Kidney glomerular epithelial cell (primary cell): ENCODE results near the gene PRDM15.

Experiments used
- DNase-seq: peaks from one replicate; lab custom pipeline; 2025; lab: John Stamatoyannopoulos, UW

PRDM15 gene

DNA sequence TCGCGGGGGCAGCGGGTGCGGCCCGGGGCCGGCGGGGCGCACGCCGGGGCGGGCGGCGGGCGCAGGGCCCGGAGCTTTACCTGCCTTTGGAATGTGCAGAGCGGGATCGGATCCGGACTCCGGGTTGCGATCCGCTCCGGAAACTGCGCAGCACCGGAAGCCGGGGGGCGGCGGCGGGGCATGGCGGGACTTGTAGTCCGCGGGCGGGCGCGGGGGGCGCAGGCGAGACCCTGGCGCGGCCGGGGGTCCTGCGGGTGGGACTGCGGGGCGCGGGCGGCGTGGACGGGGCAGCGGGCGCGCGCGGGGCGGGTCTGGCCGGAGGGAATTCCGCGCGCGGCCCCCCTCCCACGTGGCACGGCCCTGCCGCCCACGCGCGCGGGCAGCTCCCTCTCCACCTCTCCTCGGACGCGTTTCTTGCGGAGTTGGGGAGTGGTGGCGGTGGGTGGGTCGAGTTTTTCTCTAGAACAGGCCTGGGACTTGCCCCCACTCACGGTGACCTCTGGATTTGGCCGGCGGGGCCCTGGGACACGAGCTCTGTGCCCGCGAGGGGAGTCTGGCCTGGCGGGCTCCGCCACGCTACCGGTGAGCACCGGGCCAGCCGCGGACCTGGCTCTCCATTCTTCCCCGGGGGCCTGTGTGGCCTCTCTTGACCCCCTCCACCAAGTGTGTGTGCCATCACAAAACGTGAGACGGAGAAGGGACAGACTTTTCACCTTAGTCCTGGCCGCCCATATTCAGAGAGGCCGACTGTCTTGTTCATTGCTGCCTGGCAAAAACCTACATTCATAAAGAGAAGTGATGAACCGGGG is at the start of gene PRDM15:
Gene PRDM15, minus strand, starts transcription at position 155 of the 809 bp plus-strand sequence. CDS start 18,981 bp downstream, outside the sequence.
- peak; percentile 50 for DNase-seq

GRCh38 chr21:41928621-41929220 is 49.6 kb upstream of the PRDM15 start:
- no peak for DNase-seq

DNA sequence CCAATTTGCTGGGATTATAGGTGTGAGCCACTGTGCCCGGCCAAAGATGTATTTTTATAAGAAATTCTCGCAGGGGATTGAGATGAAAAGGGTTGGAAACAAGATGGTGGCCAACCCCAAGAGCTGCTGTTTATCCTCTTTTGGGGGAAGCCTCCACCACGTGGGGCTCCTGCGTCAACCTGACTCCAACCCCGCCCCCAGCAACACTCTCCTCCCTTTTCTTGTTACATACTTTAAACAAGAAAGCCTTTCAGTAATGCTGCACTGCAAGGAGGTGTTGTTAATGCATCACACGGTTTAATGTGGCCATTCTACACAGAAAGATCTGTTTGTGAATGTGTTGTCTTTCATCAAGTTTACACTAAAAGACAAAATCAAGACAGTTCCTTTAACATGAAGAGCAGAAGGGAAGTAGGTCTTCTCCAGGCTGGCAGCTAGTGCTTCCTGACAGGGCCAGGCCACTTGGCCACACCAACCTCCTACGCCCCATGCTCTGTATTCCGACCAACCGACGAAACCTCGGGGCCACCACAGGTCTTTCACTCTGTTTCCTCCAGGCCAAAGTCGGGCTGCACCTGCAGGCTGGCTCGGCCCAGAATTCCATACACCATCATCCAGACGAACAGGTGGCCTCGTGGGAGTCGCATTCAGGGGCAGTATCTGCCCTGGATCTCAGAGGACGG is 48.7 kb upstream of the PRDM15 start:
- no peak for DNase-seq

GRCh38 chr21:41926807-41927171 is 47.6 kb upstream of the PRDM15 start:
- no peak for DNase-seq

DNA sequence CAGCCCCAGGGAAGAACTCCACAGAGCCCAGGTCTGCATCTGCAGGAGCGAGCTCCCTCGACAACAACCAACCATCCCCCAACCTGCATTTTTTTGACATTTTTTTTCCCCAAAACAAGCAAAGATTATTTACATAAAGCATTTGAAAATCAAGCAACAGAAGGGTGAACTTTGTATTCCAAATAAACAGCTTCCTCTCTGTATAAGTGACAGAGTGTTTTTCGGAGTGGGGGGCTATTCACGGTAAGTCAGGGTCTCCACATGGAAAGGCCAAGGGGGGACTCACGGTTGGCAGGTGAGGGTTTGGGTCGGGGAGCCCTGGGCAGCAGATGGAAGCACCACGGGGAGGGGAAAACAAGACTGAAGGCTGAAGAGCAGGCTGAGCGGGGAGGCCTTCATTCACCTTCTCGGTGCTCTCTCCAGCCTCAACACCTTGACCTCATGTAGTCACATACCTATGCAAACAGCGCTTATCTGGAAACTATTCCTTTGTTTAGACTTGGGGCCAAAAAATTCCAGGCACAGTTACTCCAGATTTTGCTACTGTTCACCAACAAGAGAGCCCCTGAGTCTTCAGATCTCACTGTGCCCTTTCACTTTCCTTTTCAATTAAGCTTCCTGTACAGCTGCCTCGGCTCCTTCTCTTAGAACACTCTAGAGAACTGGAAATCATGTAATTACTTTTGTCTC is 47.1 kb upstream of the PRDM15 start:
- DNase-seq: peak; percentile 42

GRCh38 chr21:41925767-41926116 is 46.6 kb upstream of the PRDM15 start:
- DNase-seq: no peak

- DNase-seq: no peak
Observed at GRCh38 chr21:41924368-41924754, 45.2 kb upstream of the PRDM15 start.

DNA sequence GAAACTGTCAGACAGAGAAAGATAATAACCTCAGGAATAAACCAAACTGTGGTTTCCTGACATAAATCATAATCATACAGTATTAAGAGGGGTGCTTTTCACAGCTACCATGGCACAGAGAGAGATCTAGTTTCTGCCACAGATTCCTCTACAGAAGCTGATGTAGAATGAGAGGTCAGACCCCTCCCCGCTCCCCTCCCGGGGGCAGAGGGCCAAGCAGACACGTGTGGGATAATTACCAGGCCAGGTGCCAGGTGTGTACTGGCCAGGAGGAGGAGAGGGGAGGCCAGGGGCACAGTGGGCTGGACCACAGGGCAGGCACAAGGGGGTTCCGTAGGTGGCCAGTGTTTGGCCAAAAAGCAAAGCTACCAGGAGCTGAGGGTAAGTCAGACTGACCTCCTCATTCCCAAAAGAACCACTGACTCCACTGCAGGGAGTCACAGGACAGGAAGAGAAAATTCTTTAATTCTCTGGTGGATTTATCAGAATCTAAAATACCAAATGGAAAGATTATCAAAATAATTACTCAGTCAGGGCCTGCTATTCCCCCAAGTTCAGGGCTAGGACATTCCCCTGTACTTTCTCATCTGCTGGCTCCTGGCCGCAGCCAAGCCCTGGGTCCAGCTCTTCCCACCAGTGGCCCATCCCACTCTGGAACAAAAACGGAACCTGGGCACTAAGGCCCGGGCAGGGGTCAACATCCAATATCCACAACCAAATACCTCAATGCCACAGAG is 44.7 kb upstream of the PRDM15 start:
- DNase-seq: no peak

DNA sequence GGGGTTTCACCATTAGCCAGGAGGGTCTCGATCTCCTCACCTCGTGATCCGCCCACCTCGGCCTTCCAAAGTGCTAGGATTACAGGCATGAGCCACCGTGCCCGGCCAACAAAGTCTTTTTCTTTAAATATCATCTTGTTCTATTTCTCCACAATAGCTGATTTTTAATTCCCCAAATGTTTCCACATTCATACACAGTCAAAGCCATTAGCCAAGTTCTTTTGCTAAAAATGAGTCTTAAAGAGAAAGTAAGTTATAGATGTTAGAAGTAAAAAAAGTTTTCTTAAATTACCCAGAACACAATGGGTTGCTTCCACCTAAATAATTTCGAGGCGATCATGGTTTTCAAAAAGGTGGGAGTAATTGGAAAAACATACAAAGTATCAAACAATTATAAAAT is 44.0 kb upstream of the PRDM15 start:
- DNase-seq: no peak

- no peak for DNase-seq
Observed at GRCh38 chr21:41921021-41921420, 41.9 kb upstream of the PRDM15 start.

GRCh38 chr21:41920476-41920875 is 41.3 kb upstream of the PRDM15 start:
- DNase-seq: no peak

DNA sequence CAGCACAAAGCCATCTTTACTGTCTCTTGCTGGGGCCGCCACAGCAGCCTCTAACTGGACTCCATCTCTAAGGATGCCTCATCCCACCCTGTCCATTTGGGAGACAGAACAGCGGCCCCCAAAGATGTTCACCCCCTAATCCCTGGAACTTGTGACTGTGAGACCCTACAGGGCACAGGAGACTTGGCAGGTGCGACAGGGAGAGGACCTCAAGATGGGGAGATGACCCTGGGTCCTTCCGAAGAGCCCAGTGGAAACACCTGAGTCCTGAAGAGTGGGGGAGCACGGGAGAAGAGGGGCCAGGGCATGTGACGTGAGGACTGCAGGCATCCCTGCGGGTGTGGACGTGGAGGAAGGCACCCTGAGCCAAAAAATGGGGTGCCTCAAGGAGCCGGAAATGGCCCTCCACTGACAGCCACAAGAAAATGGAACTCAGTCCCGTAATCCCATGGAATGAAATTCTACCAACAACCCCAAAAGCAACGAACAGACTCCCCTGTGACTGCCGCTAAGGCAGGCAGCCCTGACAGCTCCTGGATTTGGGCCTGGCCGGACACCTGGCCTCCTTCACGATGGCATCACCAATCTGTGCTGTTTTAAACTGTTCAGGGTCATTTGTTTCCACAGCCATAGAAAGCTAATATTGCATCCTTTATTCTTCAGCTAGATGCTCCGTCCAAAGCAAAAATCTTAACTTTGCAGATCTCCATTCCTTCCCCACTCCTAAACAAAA is 40.7 kb upstream of the PRDM15 start:
- DNase-seq: no peak

DNA sequence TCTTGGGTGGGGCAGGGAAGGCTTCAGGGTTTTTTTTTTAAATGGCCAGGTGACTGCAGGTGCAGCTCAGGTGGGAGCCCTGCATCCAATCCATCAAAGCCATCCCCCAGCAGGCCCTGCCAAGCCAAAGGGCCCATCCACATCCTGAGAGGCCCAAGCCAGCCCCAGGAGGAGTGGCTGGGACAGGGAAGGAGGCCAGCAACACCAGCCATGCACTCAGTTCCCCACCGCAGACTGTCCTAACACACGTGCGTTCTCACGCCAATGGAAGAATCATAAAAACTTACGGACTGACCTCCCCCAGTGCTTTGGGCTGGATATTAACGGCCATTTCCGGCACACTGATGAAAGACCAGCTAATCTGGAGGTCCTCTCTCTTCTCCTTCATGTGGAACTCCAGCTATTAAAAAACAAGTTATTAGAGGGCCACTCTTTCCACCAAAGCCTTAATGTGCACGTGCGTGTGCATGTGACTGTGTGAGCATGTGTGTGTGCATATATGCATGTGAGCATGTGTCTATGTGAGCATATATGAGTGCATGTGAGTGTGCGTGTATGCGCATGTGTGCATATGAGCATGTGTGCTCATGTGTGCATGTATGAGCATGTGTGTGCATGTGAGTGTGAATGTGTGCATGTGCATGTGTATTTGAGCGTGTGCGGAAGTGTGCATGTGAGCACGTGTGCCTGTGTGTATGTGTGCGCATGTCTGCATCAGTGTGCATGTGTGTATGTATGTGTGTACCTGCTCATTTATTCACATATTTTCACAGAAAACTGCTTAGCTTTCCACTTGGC is 39.6 kb upstream of the PRDM15 start:
- DNase-seq: no peak

DNA sequence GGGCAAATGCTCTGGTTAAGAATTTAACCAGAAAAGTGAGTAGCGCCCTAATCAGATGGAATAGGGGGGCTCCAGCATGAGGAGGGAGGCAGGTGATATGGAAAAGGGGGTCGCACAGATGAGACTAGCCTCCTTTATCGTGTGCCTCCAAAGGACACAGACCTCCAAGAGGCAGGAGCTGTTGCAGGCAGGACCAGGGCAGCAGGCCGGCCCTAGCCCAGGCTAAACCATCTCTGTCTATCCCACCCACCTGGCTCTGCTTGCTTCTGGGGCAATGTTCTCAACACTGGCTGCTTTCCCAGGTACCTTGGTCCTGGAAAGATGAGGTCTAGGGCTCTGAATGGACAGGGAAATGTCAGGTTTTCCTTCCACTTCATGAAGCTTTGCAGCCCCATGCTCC is 38.4 kb upstream of the PRDM15 start:
- no peak for DNase-seq

GRCh38 chr21:41916888-41917433 is 37.8 kb upstream of the PRDM15 start:
- DNase-seq: no peak

DNA sequence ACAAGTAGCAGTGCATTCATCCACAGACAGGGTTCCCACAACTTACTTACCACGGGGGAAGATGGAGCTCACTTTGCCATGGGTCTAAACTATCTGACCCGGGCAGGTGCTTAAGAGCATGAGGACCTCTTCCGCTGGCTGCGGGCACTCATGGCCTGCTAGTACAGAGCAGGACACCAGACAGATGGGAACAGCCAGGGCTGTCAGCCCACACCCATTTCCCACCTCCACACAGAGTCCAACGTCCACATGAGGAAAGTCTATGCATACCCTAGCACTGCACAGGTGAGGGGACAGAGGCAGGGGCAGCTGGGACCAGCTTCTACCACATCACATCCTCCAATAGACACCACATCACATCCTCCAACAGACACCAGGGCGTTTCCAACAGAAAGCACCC is 35.8 kb upstream of the PRDM15 start:
- DNase-seq: no peak

GRCh38 chr21:41914358-41914757 is 35.2 kb upstream of the PRDM15 start:
- DNase-seq: no peak

DNA sequence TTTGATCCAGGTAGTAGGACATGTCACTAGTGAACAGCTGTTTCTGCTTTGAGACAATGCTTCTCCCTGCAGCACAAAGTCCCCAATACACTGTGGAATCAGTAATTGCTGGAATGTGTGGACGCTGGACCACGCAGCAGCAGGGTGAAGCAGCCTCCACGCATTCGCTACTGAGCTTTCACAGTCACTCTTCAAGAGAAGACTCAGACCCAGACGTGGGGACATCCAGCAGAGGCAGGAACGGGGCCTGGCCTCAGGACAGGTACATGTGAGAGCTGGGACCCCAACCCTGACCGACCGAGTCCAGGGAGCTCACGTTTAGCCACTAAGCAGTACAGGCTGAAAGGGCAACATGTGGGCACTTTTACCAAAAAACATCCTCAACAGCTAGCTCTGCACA is 34.1 kb upstream of the PRDM15 start:
- DNase-seq: no peak

DNA sequence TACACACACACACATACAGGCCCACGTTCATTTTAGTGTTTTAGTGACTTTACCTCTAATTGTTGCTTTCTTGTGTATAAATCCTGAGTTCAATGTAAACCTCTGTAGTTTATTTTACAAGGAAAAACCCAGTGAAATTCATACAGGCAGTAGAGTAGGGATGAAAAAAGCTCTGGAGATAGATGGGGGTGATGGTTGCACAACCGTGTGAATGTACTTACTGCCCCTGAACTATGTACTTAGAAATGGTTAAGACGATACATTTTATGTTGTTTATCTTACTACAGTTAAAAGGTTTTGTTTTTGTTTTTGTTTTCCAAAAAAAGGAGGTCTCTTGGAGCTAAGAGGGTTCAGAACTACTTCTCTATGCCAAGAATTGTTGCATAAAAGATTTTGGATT is 29.7 kb upstream of the PRDM15 start:
- DNase-seq: no peak
